Trophoblast cell (in vitro differentiated cells and primary cell): ENCODE measurements around the gene PARD3B.

ENCODE experiments used
- DNase-seq, 2 donors: peaks; one replicate each; pipeline ENCODE4 v3.0.0-alpha.2; 2016
- H2AFZ ChIP-seq: 2 replicates; pipeline ENCODE4 v1.6.1; 2013; ENCODE audit warnings: low read length, moderate library complexity, mild to moderate bottlenecking; ENCODE audit not compliant: insufficient read depth, poor library complexity
- H2AK5ac ChIP-seq: 2 replicates; pipeline ENCODE4 v1.6.1; 2013; ENCODE audit warnings: mild to moderate bottlenecking, low read length
- H2BK120ac ChIP-seq: 2 replicates; pipeline ENCODE4 v1.6.1; 2013; ENCODE audit warnings: low read length, mild to moderate bottlenecking, moderate library complexity; ENCODE audit not compliant: insufficient read depth, poor library complexity
- H2BK12ac ChIP-seq: 2 replicates; pipeline ENCODE4 v1.6.1; 2013; ENCODE audit warnings: mild to moderate bottlenecking, low read length, moderate library complexity
- H2BK5ac ChIP-seq: 2 replicates; pipeline ENCODE4 v1.6.1; 2013; ENCODE audit warnings: low read length, low read depth, moderate library complexity, mild to moderate bottlenecking; ENCODE audit not compliant: poor library complexity
- H3K14ac ChIP-seq: 2 replicates; pipeline ENCODE4 v1.6.1; 2013; ENCODE audit warnings: mild to moderate bottlenecking, low read length
- H3K18ac ChIP-seq: 2 replicates; pipeline ENCODE4 v1.6.1; 2013; ENCODE audit warnings: mild to moderate bottlenecking, low read length
- H3K23ac ChIP-seq: 2 replicates; pipeline ENCODE4 v1.6.1; 2013; ENCODE audit warnings: low read length
- H3K27ac ChIP-seq: 2 replicates; pipeline ENCODE4 v1.5.1; 2013; ENCODE audit warnings: low read depth, mild to moderate bottlenecking, inconsistent platforms, low read length, moderate library complexity
- H3K27me3 ChIP-seq: 2 replicates; pipeline ENCODE4 v1.6.1; 2013; ENCODE audit warnings: inconsistent platforms, mild to moderate bottlenecking, low read length, moderate library complexity; ENCODE audit not compliant: insufficient read depth
- H3K36me3 ChIP-seq, 2 experiments: 1 replicate in 1 of 2; 2 replicates in 1 of 2; pipeline ENCODE4 v1.6.1; 2013; ENCODE audit warnings: low read length in 2 of 2, mild to moderate bottlenecking in 2 of 2, moderate library complexity in 1 of 2; ENCODE audit not compliant: insufficient read depth in 2 of 2, control insufficient read depth in 1 of 2
- H3K4ac ChIP-seq: 2 replicates; pipeline ENCODE4 v1.6.1; 2013; ENCODE audit warnings: low read depth, mild to moderate bottlenecking, low read length, moderate library complexity
- H3K4me1 ChIP-seq, 2 experiments: 1 replicate in 1 of 2; 2 replicates in 1 of 2; pipeline ENCODE4 v1.6.1; 2013; ENCODE audit warnings: low read length in 2 of 2, mild to moderate bottlenecking in 2 of 2, moderate library complexity in 1 of 2; ENCODE audit not compliant: insufficient read depth in 2 of 2, control insufficient read depth in 1 of 2
- H3K4me2 ChIP-seq: 2 replicates; pipeline ENCODE4 v1.6.1; 2013; ENCODE audit warnings: inconsistent platforms, mild to moderate bottlenecking, low read length, moderate library complexity
- H3K4me3 ChIP-seq: 2 replicates; pipeline ENCODE4 v1.5.1; 2013; ENCODE audit warnings: mild to moderate bottlenecking, low read depth, low read length, inconsistent platforms
- H3K79me1 ChIP-seq: one replicate; pipeline ENCODE4 v1.6.1; 2013; ENCODE audit warnings: low read length
- H3K79me2 ChIP-seq: 2 replicates; pipeline ENCODE4 v1.6.1; 2013; ENCODE audit warnings: low read length, mild to moderate bottlenecking; ENCODE audit not compliant: control insufficient read depth, insufficient read depth, poor library complexity
- H3K9ac ChIP-seq: 2 replicates; pipeline ENCODE4 v1.6.1; 2013; ENCODE audit warnings: mild to moderate bottlenecking, low read length
- H3K9me3 ChIP-seq: 2 replicates; pipeline ENCODE4 v1.6.1; 2013; ENCODE audit warnings: low read depth, mild to moderate bottlenecking, control low read depth, inconsistent platforms, low read length; ENCODE audit not compliant: insufficient read depth
- H4K12ac ChIP-seq: 2 replicates; pipeline ENCODE4 v1.6.1; 2013; ENCODE audit warnings: low read depth, mild to moderate bottlenecking, low read length, moderate library complexity
- H4K8ac ChIP-seq: 2 replicates; pipeline ENCODE4 v1.6.1; 2013; ENCODE audit warnings: low read depth, mild to moderate bottlenecking, low read length, moderate library complexity
- H4K91ac ChIP-seq: one replicate; pipeline ENCODE4 v1.6.1; 2013; ENCODE audit warnings: low read depth, mild to moderate bottlenecking, low read length, moderate library complexity
- WGBS: extraction: QIAGEN DNeasy Blood & Tissue Kit; methylation state at CpG from one replicate; pipeline ENCODE4 v1.1.7; 2013; ENCODE audit warnings: missing lambda C conversion rate; ENCODE audit not compliant: insufficient read length, insufficient coverage; ENCODE audit errors: extremely low coverage; 5-methylcytosine and 5-hydroxymethylcytosine counted together

Gene PARD3B

DNA sequence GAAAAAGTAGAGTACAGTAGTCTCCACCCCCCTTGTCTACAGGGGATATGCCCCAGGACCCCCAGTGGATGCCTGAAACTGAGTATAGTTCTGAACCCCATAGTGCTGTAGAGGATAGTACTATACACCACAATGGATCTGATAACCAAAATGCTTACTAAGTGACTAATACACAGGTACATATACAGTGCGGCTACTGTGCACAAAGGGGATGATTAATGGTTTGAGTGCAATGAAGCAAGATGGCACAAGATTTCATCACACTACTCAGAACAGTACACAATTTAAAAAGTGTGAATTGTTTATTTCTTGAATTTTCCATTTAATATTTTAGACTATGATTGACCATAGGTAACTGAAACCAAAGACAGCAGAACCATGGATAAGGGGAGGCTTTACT lies 690.2 kb downstream of the PARD3B start:
- Histone ChIP-seq H3K23ac (no peak overlapping the region), H4K91ac (no peak overlapping the region), H3K27ac (no peak overlapping the region), H3K79me2 (no peaks in the 10 kb centered on the region), H3K9ac (no peak overlapping the region), H2BK5ac (no peak overlapping the region), H3K14ac (no peak overlapping the region), H3K4me1 (no peaks in the 10 kb centered on the region), H3K4ac (no peak overlapping the region), H2AK5ac (no peak overlapping the region), H3K4me2 (no peak overlapping the region), H3K4me3 (no peak overlapping the region), H3K27me3 (no peaks in the 10 kb centered on the region), H2AFZ (no peak overlapping the region), H4K12ac (no peak overlapping the region), H3K79me1 (no peaks in the 10 kb centered on the region), H3K36me3 (no peaks in the 10 kb centered on the region), H3K9me3 (no peaks in the 10 kb centered on the region), H4K8ac (no peak overlapping the region), H3K18ac (no peak overlapping the region), H2BK12ac (no peak overlapping the region), H2BK120ac (no peak overlapping the region)
- WGBS = no CpG with 5 or more reads among the region's 1 CpG
- peak; percentile 40 to 74 for DNase-seq

DNA sequence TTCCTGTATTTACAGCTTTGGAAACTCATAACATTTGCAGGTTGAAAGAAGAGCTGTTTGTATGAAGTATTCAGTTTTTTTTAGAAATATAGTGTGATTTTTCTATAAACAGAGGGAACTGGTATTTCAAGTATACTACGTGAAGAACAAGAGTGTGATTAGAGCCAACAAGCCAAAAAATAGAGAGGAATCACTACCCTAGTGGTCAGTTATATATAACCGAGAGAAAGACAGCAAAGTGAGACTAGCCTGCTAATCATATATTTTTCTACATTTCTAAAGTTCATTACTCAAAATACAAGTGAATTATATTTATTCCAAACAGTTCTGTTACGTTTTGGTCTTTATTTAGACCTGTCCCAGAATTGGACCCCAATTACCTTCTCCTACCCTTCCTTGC lies 692.2 kb downstream of the PARD3B start:
- H3K79me2 ChIP-seq = no peaks in the 10 kb centered on the region
- no peak overlapping the region for H4K8ac ChIP-seq
- H2BK12ac ChIP-seq = no peak overlapping the region
- no peaks in the 10 kb centered on the region for H3K79me1 ChIP-seq
- H4K91ac ChIP-seq = no peak overlapping the region
- H3K18ac ChIP-seq = no peak overlapping the region
- no peak overlapping the region for H2BK5ac ChIP-seq
- H3K9me3 ChIP-seq = no peaks in the 10 kb centered on the region
- H3K14ac ChIP-seq = no peak overlapping the region
- no peaks in the 10 kb centered on the region for H3K4me1 ChIP-seq
- H3K9ac ChIP-seq = no peak overlapping the region
- H3K4me2 ChIP-seq = no peak overlapping the region
- no peak overlapping the region for H3K4me3 ChIP-seq
- no peak overlapping the region for H2BK120ac ChIP-seq
- H3K4ac ChIP-seq = no peak overlapping the region
- no peak for DNase-seq
- H3K27me3 ChIP-seq = no peaks in the 10 kb centered on the region
- H3K36me3 ChIP-seq = no peaks in the 10 kb centered on the region
- H3K23ac ChIP-seq = no peak overlapping the region
- H4K12ac ChIP-seq = no peak overlapping the region
- H2AFZ ChIP-seq = no peak overlapping the region
- WGBS = no CpG with 5 or more reads among the region's 3 CpGs
- no peak overlapping the region for H2AK5ac ChIP-seq
- H3K27ac ChIP-seq = no peak overlapping the region

DNA sequence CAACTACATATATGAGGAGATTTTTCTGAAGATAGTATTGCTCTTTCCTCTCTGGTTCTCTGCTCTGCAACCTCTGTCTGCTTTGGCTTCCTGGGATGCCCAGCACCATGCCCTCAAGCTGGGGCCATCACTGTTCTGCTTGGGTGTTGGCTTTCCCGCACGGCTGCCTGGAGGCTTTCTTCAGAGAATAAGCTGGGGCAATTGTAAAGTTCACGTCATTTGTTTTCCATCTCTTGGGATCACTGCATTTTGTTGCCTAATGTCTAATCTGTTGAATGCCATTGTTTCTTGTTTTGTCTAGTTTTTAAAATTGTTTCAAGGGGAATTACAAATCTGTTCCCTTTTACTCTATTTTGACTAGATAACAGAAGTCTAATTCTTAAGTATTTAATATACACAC lies 699.7 kb downstream of the PARD3B start:
- H3K14ac ChIP-seq = no peak overlapping the region
- DNase-seq = no peak
- H3K4me3 ChIP-seq = no peak overlapping the region
- no peak overlapping the region for H3K27ac ChIP-seq
- no peak overlapping the region for H2BK5ac ChIP-seq
- H3K79me1 ChIP-seq = no peaks in the 10 kb centered on the region
- no peak overlapping the region for H2BK12ac ChIP-seq
- no peak overlapping the region for H3K4me2 ChIP-seq
- no peak overlapping the region for H4K91ac ChIP-seq
- H2AK5ac ChIP-seq = no peak overlapping the region
- H3K27me3 ChIP-seq = no peaks in the 10 kb centered on the region
- no CpG with 5 or more reads among the region's 3 CpGs for WGBS
- H3K23ac ChIP-seq = no peak overlapping the region
- H4K8ac ChIP-seq = no peak overlapping the region
- H3K36me3 ChIP-seq = no peaks in the 10 kb centered on the region
- H3K4ac ChIP-seq = no peak overlapping the region
- H3K9ac ChIP-seq = no peak overlapping the region
- H4K12ac ChIP-seq = no peak overlapping the region
- H3K9me3 ChIP-seq = no peaks in the 10 kb centered on the region
- no peaks in the 10 kb centered on the region for H3K4me1 ChIP-seq
- H2BK120ac ChIP-seq = no peak overlapping the region
- H3K79me2 ChIP-seq = no peaks in the 10 kb centered on the region
- H3K18ac ChIP-seq = no peak overlapping the region
- no peak overlapping the region for H2AFZ ChIP-seq

DNA sequence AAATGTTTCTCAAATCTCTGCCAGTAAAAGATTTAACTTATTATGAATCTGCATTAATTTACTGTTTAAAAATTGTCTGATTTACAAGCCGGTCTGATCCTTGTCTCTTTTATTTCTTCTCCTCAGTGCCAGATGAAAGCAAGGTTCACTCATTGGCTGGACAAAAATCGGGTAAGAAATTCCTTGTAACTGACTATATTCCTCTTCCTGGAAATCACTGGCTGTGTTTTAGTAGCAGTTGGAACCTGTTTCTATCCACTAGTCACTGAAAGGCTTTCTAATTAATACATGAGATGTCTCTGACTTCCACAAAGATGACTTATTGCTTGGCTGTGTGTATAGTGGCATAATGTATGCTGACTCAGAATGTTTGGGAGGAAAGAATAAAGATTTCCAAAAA lies 700.4 kb downstream of the PARD3B start:
- no peak overlapping the region for H2AK5ac ChIP-seq
- no peaks in the 10 kb centered on the region for H3K27me3 ChIP-seq
- no peaks in the 10 kb centered on the region for H3K9me3 ChIP-seq
- no peak overlapping the region for H3K27ac ChIP-seq
- no peak overlapping the region for H2BK120ac ChIP-seq
- no peaks in the 10 kb centered on the region for H3K79me1 ChIP-seq
- no peak overlapping the region for H2BK12ac ChIP-seq
- no peak for DNase-seq
- H3K18ac ChIP-seq = no peak overlapping the region
- H3K4me1 ChIP-seq = no peaks in the 10 kb centered on the region
- no peak overlapping the region for H2BK5ac ChIP-seq
- H3K23ac ChIP-seq = no peak overlapping the region
- no peaks in the 10 kb centered on the region for H3K36me3 ChIP-seq
- H4K8ac ChIP-seq = no peak overlapping the region
- no peak overlapping the region for H2AFZ ChIP-seq
- H3K14ac ChIP-seq = no peak overlapping the region
- no peak overlapping the region for H3K9ac ChIP-seq
- WGBS = no CpG with 5 or more reads among the region's 2 CpGs
- H3K4ac ChIP-seq = no peak overlapping the region
- H4K91ac ChIP-seq = no peak overlapping the region
- no peaks in the 10 kb centered on the region for H3K79me2 ChIP-seq
- no peak overlapping the region for H3K4me2 ChIP-seq
- no peak overlapping the region for H4K12ac ChIP-seq
- H3K4me3 ChIP-seq = no peak overlapping the region
